Activated T-cell treated with anti-CD3 and anti-CD28 coated beads for 1 hour (primary cell): ENCODE data around the gene CDK15.
"Not testable (repeated sequence)": the region's sequence is repeated elsewhere in the genome, so short reads cannot be mapped to it uniquely, and the experiment has no call there.

ENCODE experiments used
- DNase-seq: peaks from one replicate; pipeline ENCODE4 v3.0.0-alpha.2; 2020; ENCODE audit warnings: low read depth

The CDK15 gene

DNA sequence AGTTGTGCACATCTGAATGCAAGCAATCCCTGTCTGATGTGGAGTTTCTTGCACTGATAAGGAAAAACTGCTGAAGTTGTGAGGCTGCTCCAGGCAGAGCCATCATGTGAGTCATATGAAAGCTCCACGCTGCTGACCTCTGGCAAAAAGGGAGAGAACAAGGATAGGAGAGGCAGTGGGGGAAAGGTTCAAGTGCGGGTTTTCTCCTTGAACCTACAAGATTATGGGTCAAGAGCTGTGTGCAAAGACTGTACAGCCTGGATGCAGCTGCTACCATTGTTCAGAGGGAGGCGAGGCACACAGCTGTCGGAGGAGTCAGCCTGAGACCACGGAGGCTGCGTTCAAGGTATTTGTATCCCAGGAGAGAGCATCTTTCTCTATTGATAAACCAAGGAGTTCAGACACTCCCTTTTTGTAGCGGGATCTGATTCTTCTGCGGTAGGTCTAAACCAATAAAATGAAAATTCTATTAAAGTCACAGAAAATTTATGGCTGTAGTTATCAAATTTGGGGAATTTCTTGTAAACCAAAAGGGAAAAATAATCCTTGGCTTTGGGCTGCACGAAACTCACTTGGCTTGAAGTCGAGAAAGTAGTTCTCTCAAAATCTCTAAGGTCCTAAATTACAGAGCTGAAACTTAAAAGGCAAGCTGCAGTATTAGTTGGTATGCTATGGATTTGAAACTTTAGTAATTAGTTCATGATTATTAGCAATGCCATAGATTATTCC lies at the start of gene CDK15:
TSS of gene CDK15 (plus strand) at position 96 of the 729 bp plus-strand sequence. CDS start at position 224, 128 bp downstream.
- DNase-seq = no peak

DNA sequence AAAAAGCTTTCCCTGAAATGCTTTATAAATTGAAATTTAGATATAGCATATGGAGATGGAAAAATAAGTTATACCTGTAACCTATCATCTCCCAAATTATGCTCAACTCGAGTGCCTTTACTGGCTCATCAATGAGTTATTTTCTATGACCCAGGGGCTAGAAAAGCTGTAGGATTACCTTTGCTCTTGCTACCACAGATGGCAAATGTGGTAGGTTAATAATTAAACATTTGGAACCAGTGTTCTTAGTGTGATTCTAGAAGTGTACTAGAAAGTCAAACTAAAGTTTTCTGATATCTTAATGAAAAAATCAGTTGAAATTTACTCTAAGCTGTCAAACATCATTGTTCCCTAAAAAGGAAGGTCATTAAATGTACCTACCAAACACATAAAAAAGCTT lies 48.1 kb upstream of the CDK15 start:
- no peak for DNase-seq

GRCh38 chr2:201758873-201759272 lies 47.5 kb upstream of the CDK15 start:
- DNase-seq = no peak

DNA sequence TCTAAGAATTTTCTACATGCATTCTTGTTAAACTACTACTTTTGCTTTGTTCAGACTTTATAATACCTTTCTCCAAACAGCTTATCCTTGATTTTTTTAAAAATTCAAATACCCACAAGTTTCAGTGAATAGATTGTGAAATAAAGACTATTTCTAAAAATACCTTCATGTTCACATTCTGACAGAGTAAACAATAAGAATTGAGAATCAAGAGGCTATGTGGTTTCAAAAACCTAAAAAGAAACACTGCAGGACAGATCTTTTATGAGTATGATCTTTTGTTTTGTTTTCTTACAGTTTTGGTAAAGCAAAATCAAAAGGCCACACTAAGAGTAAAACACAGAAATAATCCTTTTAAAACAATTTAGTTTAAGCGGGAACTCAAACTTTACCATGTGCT lies 46.8 kb upstream of the CDK15 start:
- DNase-seq = no peak

DNA sequence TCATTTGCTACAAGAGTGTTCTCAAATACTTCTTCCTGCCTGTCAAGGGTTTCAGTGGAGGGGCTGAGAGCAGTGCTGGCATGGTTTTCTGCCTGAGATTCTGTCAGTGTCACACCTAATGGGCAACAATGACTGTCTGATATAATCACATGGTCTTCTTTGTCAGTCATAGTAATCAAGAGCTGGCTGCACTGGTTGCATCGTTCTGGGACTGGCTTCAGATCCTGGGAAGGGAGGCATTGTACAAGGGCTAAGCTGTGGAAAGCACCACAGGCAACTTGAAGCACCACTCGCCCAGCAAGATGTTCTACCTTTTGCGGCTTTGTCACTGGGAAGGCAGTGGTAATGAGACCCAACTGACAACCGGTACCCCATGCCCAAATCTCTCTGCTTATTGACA lies 45.2 kb upstream of the CDK15 start:
- no peak for DNase-seq

DNA sequence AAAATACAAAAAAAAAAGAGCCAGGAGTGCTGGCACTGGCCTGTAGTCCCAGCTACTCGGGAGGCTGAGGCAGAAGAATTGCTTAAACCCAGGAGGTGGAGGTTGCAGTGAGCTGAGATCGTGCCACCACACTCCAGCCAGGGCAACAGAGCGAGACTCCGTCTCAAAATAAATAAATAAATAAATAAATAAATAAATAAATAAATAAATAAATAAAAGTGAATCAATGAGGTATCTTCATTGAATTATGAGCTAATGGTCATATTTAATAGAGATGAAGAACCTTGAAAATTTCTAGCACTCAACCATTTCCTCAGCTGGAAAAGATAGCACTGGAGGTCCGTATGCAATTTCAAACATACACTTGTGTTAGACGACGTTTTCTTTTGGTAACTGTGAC lies 41.9 kb upstream of the CDK15 start:
- not testable (repeated sequence) for DNase-seq

GRCh38 chr2:201765799-201766198 lies 40.5 kb upstream of the CDK15 start:
- no peak for DNase-seq

DNA sequence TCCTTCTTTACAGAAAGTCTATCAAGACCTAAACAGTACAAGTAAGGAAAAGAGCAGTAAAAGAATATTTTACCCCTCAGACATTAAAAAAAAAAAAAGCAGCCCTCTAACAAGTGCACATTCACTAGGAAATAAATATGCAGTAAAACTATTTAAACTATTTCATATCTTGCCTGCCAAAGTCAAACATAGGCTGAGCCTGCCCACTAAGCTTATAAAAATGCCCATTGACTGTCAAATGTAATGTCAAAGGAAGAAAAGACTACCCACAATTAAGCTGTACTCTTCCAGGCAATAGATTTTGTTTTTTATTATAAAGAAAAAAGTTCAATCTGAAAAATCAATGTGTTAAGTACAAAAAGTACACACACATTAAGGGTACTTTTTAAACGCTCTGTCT lies 37.4 kb upstream of the CDK15 start:
- DNase-seq = no peak

DNA sequence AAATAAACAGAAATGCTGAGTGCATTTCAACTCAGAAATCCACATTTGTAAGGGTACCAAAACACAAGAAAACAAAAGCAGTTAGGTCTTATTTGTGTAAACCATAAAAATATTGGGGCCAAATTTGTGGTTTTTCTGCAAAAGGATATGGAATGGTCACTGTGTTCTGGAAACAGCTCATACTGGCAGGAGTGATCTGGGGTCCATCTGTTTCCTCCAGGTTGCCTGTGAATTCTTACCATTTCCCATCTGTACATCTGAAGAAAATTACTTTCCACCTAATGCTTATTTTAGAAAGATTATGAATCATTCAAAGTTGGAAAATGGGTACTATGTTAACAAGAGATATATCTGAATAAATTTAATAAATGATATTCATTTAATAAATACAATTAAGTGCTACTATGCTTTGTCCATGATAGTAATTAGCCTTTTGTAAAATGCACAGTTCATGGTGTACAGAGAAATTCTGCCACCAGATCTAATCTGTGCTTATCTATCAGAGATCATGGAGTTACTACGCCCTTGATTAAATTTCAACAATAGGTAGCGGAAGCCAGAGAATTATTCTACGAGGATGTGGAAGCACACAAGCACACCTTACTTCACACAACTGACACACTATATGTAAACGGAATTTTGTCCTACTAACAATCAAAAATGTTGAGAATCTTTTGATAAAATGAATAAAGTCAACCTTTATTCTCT lies 36.5 kb upstream of the CDK15 start:
- no peak for DNase-seq

- no peak for DNase-seq
Observed at GRCh38 chr2:201773990-201774389, 32.3 kb upstream of the CDK15 start.

- DNase-seq = no peak
Observed at GRCh38 chr2:201774546-201774945, 31.8 kb upstream of the CDK15 start.

GRCh38 chr2:201775326-201775725 lies 31.0 kb upstream of the CDK15 start:
- no peak for DNase-seq

DNA sequence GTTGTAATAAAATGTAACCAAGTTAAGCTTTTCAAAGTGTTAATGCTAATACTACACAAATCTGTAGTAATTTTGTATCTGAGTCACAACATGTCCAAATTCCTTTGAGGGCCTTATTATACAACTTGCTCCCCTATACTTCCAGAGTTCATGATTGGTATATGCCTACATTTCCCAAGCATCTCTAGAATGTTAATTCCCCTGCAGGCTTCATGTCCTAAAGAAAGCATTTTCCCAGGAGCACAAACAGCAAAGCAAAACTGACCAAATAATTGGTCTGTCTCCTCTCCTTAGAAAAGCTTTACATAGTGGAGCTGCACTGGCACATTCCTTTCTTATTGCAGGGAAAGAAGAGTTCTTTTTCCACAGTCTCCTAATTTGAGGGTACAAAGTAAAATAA lies 29.3 kb upstream of the CDK15 start:
- DNase-seq = no peak

DNA sequence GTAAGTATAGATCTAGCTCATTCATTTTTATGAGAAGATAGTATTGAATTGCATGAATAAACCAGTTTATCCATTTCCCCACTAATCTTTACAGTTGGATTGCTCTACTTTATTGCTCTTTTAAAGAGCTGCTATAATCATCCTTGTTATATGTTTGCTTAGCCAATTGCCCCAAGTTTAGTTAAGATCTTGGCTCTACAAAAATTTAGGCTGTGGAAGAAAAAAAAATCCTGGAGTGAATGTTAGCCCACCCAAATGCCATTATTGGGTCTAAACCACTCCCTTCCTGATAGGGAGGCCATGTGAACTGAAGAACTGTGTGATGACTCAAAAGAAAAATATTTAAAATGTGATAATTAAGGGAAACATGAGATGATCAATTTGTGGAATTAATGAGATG lies 28.5 kb upstream of the CDK15 start:
- DNase-seq = no peak

GRCh38 chr2:201779901-201780673 lies 26.2 kb upstream of the CDK15 start:
- DNase-seq = no peak

DNA sequence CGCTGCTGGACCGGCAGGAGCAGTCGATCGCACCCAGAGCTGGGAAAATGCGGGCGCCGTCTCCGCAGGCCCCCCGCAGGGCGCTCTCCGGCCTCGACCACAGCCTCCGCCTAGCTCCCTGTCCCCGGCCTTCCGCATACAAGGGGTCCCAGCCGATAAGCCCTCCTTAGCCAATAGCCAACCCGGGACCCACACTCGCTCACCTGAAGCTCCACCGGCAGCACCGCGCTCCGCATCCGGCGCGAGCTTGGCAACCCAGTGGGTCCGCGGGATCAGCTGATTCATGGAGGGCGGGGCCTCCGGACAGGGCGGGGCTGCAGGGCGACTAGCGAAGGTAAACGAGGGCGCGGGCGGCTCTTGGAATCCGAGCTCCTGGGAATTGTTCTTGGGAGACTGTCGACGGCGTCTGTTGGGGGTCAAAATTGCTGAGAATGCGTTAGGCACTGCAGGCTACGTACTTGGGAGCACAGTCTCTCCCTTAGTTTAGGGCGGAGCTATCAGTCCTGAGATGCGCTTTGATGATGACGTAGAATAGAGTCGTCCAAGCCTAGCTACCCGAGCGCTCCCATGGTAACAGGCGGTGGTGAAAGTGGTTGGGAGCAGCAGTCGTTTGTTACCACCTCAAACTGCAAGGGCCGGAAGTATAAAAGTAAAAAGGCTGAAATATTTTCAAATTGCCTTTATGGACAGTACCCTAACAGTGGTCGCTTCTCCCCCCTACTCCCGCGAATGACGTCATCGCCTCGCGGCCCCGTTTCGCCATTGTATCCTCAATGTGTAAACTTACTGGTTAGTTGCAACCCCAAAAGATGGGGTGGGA lies 25.5 kb upstream of the CDK15 start, which contains the start of gene ALS2:
TSS of gene ALS2 (minus strand) at position 260 of the 820 bp plus-strand sequence. CDS start 12,048 bp downstream, outside the sequence.
- DNase-seq = peak; percentile 91

DNA sequence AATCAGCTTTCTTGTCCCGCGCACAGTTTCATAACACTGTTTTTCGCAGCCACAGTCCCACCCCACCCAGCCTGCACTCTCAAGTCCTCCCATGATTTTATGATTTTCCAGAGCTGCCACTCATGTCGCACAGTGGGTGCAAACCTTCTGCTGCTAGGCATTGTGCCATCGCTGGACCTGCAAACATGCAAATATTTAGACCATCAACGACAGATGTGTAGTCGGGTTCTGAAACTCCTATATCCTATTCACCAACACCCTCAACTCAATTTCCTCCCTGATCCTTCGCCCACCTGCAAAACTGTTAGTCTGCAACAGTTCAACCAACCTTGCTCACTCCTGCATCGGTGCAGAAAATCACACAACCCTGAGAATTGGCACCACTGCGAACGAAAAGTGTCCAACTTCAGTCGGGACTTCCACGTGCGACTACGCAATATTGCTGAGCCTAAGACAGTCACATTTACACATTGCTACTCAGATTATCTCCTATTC lies 24.7 kb upstream of the CDK15 start:
- no peak for DNase-seq

DNA sequence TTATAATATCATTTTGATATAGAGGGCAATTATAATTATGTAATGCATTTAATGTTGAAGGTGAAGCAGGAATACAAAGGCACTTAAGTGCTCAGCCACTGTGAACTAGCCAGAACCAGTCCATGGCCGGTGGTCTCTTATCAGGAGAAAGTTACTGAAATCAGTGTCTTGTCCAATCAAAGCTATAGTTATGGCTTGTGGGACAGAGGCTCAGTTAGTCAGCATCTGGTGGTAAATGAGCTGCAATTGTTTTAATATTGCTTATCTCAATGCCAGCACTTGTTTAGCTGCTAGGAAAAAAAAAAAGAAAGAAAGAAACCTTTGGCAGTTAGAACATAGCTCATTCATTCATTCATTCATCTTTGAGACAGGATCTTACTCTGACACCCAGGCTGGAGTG lies 21.8 kb upstream of the CDK15 start:
- no peak for DNase-seq

DNA sequence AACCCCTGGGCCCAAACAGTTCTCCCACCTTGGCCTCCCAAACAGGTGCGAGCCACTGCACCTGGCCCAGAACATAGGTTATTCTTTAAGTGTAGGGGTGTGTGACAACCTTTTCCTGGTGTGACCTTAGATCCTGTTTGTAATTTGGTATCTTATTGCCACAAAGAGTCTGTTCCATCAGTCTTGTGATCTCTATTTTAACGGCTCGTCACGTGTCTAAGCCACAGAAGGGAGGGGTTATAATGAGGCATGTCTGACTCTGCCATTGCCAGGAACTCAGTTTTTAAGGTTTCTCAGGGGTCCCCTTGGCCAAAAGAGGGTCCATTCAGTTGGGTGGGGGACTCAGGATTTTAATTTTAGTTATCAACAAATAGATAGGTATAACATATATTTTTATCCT lies 21.2 kb upstream of the CDK15 start:
- no peak for DNase-seq

GRCh38 chr2:201786471-201786870 lies 19.9 kb upstream of the CDK15 start:
- DNase-seq = no peak

DNA sequence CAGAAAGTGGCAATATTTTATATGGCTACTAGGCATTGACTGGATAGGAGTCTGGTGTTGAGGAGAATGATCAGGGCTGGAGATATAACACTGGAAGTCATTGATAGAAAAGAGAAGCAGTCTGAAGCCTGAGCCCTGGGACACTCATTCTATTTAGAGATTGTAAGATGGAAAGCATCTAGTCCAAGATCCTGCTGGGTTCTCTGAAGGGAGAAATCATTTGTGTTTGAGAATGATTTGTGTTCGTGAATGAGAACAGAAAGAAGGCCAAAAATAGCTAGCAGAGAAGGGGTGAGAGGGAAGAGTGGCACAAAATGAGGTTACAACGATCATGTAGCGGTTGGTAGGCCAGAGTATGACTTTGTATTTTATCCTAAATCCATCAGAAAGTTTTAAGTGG lies 18.0 kb upstream of the CDK15 start:
- DNase-seq = no peak

DNA sequence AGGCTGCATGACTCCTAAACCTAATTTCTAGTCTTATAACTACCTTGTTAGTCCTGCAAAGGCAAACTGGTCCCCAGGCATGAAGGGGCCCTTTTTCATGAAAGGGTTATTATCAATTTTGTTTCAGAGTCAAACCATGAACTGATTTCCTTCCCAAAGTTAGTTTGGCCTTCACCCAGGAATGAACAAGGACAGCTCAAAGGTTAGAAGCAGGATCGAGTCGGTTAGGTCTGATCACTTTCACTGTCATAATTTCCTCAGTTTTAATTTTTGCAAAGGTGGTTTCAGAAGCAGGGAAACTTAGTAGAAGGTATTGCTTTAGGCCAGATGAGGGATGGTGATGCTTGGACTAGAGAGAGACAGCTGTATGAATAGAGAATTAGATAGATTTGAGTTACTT lies 16.9 kb upstream of the CDK15 start:
- DNase-seq = no peak
